ENCODE measurements around the gene RMND1. TPM values are rescaled to one million over a fixed set of nuclear protein-coding genes. Genes with fewer than 3 reads are reported as not detected.
A peak's percentile ranks its signal among the peaks of the same experiment; 100 is the strongest.

RMND1 gene
- total and polyA plus RNA-seq, 7 experiments from 2014 or later: 7.6 to 21.5 (median 15.3) TPM

DNA sequence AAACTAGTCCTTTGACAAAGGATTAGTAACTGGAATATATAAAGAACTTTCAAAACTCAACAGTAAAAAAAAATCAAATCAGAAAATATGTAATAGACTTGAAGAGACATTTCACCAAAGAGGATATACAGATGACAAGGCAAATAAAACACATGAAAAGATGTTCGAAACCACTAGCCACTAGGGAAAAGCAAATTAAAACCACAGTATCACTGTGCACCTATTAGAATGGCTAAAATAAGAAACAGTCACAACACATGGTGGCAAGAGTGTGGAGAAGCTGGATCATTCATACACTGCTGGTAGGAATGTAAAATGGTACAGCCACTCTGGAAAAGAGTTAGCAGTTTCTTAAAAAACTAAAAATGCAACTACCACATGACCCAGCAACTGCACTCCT lies 75.5 kb downstream of the RMND1 start:
- Histone ChIP-seq H3K36me3 (ENCODE audit: control insufficient read depth in 2 of 3, insufficient read depth in 3 of 3, low read length in 3 of 3) (peaks cover under 1 to 3% (median 2%) of the 10 kb centered on the region in 3 experiments), H3K4me3 (ENCODE audit: low read length) (no peak overlapping the region), H3K27ac (ENCODE audit: low read depth, low read length) (no peak overlapping the region), H3K9me3 (ENCODE audit: control insufficient read depth in 2 of 3, low read length in 3 of 3) (no peaks in the 10 kb centered on the region), H3K4me1 (ENCODE audit: control insufficient read depth in 2 of 2, insufficient read depth in 2 of 2, low read length in 2 of 2) (peaks cover 50 to 56% of the 10 kb centered on the region in 2 donors), H3K27me3 (ENCODE audit: control insufficient read depth in 2 of 2, insufficient read depth in 2 of 2, low read length in 2 of 2) (no peaks in the 10 kb centered on the region)
- POLR2A ChIA-PET: interaction anchor here (1.1 to 6.0 kb wide), 3 partner anchors 9 to 14 kb away, joined by 3 to 41 read pairs (median 4); partner anchors contain the start of gene ZBTB2
- peaks cover 68 to 93% (median 87%) of the 10 kb centered on the region in 7 donors for H3K4me1 Mint-ChIP-seq
- ATAC-seq: no peak
- peaks cover 2 to 27% (median 12%) of the 10 kb centered on the region in 5 donors for H3K36me3 Mint-ChIP-seq
- H3K27me3 Mint-ChIP-seq: no peaks in the 10 kb centered on the region
- no peak for DNase-seq
- H3K9me3 Mint-ChIP-seq: peaks cover 0 to 2% (median 0%) of the 10 kb centered on the region in 11 donors
- CTCF ChIA-PET: no interaction called here
- intact Hi-C loops (cut with micrococcal nuclease): loop anchor here in 1 of 2 donors (5.0 kb wide), 1 partner anchor 1606 kb away; the partner anchor contains the start of gene FBXO5
- peak overlapping the region in 9 of 10 donors; percentile 30 to 76 (median 54) for H3K4me3 Mint-ChIP-seq
- peak overlapping the region in 7 of 9 donors; percentile 19 to 88 (median 72) for H3K27ac Mint-ChIP-seq

DNA sequence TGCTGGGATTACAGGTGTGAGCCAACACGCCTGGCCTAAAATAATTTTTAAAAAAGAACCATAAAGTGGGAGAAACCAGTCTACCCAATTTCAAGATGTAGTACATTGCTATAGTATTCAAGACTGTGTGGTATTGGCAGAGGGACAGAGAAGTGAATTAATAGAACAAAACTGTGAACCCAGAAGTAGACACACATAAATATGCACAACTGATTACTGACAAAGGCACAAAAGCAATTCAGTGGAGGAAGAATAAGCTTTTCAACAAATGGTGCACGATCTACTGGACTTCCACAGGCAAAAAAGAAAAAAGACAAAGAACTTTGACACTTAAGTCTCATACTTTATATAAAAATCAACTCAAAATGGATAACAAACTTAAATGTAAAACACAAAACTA lies 76.1 kb downstream of the RMND1 start:
- no peaks in the 10 kb centered on the region for H3K9me3 ChIP-seq (ENCODE audit: control insufficient read depth in 2 of 3, low read length in 3 of 3)
- H3K27me3 ChIP-seq (ENCODE audit: control insufficient read depth in 2 of 2, insufficient read depth in 2 of 2, low read length in 2 of 2): no peaks in the 10 kb centered on the region
- peaks cover 4 to 9% (median 7%) of the 10 kb centered on the region in 3 experiments for H3K36me3 ChIP-seq (ENCODE audit: control insufficient read depth in 2 of 3, insufficient read depth in 3 of 3, low read length in 3 of 3)
- no peak overlapping the region for H3K4me3 ChIP-seq (ENCODE audit: low read length)
- DNase-seq: no peak
- H3K4me1 Mint-ChIP-seq: peaks cover 69 to 92% (median 87%) of the 10 kb centered on the region in 7 donors
- intact Hi-C loops (cut with micrococcal nuclease): loop anchor here in 1 of 2 donors (5.0 kb wide), 1 partner anchor 1606 kb away; the partner anchor contains the start of gene FBXO5
- H3K27ac ChIP-seq (ENCODE audit: low read depth, low read length): no peak overlapping the region
- no peaks in the 10 kb centered on the region for H3K27me3 Mint-ChIP-seq
- peak overlapping the region in 9 of 10 donors; percentile 0 to 76 (median 50) for H3K4me3 Mint-ChIP-seq
- POLR2A ChIA-PET: interaction anchor here (6.0 kb wide), 1 partner anchor 14 kb away, joined by 41 read pairs; the partner anchor contains the start of gene ZBTB2
- H3K27ac Mint-ChIP-seq: peak overlapping the region in 6 of 9 donors; percentile 19 to 85 (median 67)
- ATAC-seq: no peak
- CTCF ChIA-PET: interaction anchor here (0.6 kb wide), 1 partner anchor 27 kb away, joined by 3 read pairs; no protein-coding TSS in a partner anchor
- H3K4me1 ChIP-seq (ENCODE audit: control insufficient read depth in 2 of 2, insufficient read depth in 2 of 2, low read length in 2 of 2): peaks cover 48 to 53% of the 10 kb centered on the region in 2 donors
- peaks cover 8 to 32% (median 18%) of the 10 kb centered on the region in 5 donors for H3K36me3 Mint-ChIP-seq
- peaks cover 0 to 2% (median 0%) of the 10 kb centered on the region in 11 donors for H3K9me3 Mint-ChIP-seq

DNA sequence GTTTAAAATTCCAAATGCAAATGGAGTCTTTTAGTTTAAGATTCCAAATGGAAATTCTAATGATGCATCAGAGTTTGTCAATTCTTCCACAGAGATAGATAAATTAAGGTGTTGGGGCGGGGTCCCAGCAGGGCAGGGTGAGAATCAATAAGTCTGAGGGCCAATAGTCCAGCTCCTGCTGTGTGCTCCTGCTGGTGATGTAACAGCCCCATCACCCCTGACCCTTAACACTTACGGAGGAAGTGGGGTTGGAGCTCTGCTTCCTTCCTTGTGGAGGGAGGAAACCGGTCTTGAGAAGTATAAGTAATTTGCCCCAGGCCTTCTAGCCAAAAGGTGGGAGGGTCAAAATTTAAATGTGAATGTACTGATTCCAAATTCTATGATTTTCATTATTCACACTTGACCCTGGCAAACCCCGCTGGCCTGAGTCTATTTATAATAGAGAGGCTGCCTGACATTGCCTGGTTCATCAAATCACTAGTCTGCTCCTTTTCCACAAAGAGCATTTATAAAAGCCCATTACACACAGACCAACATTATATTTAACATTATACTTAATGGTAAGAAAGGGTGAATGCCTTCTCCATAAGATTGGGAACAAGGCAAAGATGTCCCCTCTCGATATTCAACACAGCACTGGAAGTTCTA lies 77.8 kb downstream of the RMND1 start:
- ChIA-PET CTCF (interaction anchor here (1.9 kb wide), 1 partner anchor 12 kb away, joined by 4 read pairs; no protein-coding TSS in a partner anchor), POLR2A (interaction anchor here (0.6 to 6.0 kb wide), 7 partner anchors 10 to 784 kb away, joined by 3 to 41 read pairs (median 4); partner anchors contain the start of genes RMND1 and ZBTB2)
- no peaks in the 10 kb centered on the region for H3K27me3 Mint-ChIP-seq
- peak overlapping the region; percentile 28 to 93 (median 78) for H3K27ac Mint-ChIP-seq
- Histone ChIP-seq H3K4me3 (ENCODE audit: low read length) (peak overlapping the region; percentile 40), H3K27ac (ENCODE audit: low read depth, low read length) (peak overlapping the region; percentile 22), H3K4me1 (ENCODE audit: control insufficient read depth in 2 of 2, insufficient read depth in 2 of 2, low read length in 2 of 2) (peaks cover 39 to 43% of the 10 kb centered on the region in 2 donors), H3K36me3 (ENCODE audit: control insufficient read depth in 2 of 3, insufficient read depth in 3 of 3, low read length in 3 of 3) (peaks cover 4 to 18% (median 17%) of the 10 kb centered on the region in 3 experiments), H3K27me3 (ENCODE audit: control insufficient read depth in 2 of 2, insufficient read depth in 2 of 2, low read length in 2 of 2) (no peaks in the 10 kb centered on the region), H3K9me3 (ENCODE audit: control insufficient read depth in 2 of 3, low read length in 3 of 3) (no peaks in the 10 kb centered on the region)
- peak overlapping the region; percentile 60 to 84 (median 78) for H3K4me3 Mint-ChIP-seq
- ATAC-seq (peak; percentile 45), DNase-seq (no peak)
- peaks cover 8 to 34% (median 18%) of the 10 kb centered on the region in 5 donors for H3K36me3 Mint-ChIP-seq
- intact Hi-C loops (cut with micrococcal nuclease): no loop called here
- peaks cover 60 to 75% (median 72%) of the 10 kb centered on the region in 7 donors for H3K4me1 Mint-ChIP-seq
- H3K9me3 Mint-ChIP-seq: peaks cover 0 to 2% (median 0%) of the 10 kb centered on the region in 11 donors

DNA sequence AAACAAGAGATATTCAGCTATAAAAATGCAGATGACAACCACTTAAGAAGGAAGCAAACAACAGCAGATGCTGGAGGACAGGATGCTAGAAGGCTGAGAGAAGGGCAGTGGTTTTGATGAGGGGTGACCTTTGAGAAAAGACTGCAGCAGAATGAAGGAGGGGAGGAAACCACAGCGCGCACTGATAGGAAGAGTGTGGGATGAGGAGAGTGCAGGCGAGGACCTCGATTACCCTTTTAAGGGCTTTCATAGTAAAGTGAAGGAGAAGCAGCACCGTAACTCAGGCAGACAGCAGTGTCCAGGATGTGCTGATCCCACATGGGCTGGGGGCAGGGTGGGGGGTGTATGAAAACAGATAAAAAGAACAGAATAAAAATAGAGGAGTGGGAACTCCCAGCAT lies 79.8 kb downstream of the RMND1 start:
- Mint-ChIP-seq H3K4me3 (peak overlapping the region; percentile 59 to 88 (median 72)), H3K36me3 (peaks cover 8 to 36% (median 18%) of the 10 kb centered on the region in 5 donors), H3K27ac (peak overlapping the region; percentile 25 to 93 (median 79)), H3K9me3 (peaks cover 0 to 2% (median 0%) of the 10 kb centered on the region in 11 donors), H3K4me1 (peaks cover 49 to 62% (median 60%) of the 10 kb centered on the region in 7 donors), H3K27me3 (no peaks in the 10 kb centered on the region)
- no peak for ATAC-seq
- Histone ChIP-seq H3K9me3 (ENCODE audit: control insufficient read depth in 2 of 3, low read length in 3 of 3) (no peaks in the 10 kb centered on the region), H3K4me3 (ENCODE audit: low read length) (peak overlapping the region; percentile 11), H3K36me3 (ENCODE audit: control insufficient read depth in 2 of 3, insufficient read depth in 3 of 3, low read length in 3 of 3) (peaks cover 4 to 22% (median 17%) of the 10 kb centered on the region in 3 experiments), H3K4me1 (ENCODE audit: control insufficient read depth in 2 of 2, insufficient read depth in 2 of 2, low read length in 2 of 2) (peaks cover 30 to 43% of the 10 kb centered on the region in 2 donors), H3K27me3 (ENCODE audit: control insufficient read depth in 2 of 2, insufficient read depth in 2 of 2, low read length in 2 of 2) (no peaks in the 10 kb centered on the region), H3K27ac (ENCODE audit: low read depth, low read length) (peak overlapping the region; percentile 4)
- intact Hi-C loops (cut with micrococcal nuclease): loop anchor here in 1 of 2 donors (1.0 kb wide), 2 partner anchors 8 to 17 kb away; no protein-coding TSS in a partner anchor
- peak in 1 of 9 donors; percentile 43 for DNase-seq
- CTCF ChIA-PET: no interaction called here
- POLR2A ChIA-PET: interaction anchor here (1.3 to 6.0 kb wide), 2 partner anchors 11 to 18 kb away, joined by 4 to 41 read pairs; partner anchors contain the start of gene ZBTB2

DNA sequence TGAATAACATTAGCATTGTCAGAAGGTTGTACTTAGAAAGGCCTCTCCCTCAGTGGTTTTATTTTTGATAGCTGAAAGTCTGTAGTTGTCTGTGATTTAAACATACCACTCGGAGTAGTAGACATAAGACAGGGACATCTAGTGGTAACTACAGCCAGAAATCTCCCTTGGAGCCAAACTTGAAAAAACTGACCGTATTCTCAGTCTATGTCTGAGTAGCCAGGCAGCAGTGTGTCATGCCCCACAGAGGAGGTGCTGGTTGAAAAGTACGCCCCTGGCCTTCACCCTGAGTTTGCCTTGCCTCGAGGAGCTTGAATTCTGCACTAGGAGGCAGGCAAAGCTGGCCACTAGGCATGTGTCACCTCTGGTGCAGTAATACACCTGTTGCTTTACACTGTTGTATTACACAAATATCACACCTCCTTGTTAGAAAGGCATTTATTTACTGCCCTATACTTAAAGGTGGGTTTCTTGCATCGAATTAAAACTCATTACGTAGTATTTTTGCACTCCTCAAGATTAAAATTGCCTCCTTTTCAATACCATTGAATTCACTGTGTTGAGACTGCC lies 81.3 kb downstream of the RMND1 start:
- CTCF ChIA-PET: no interaction called here
- peaks cover 4 to 35% (median 22%) of the 10 kb centered on the region in 3 experiments for H3K36me3 ChIP-seq (ENCODE audit: control insufficient read depth in 2 of 3, insufficient read depth in 3 of 3, low read length in 3 of 3)
- POLR2A ChIA-PET: interaction anchor here (3.4 to 6.0 kb wide), 2 partner anchors 19 to 20 kb away, joined by 15 to 41 read pairs; partner anchors contain the start of gene ZBTB2
- DNase-seq: no peak
- Mint-ChIP-seq H3K4me3 (no peak overlapping the region), H3K36me3 (peaks cover 18 to 35% (median 25%) of the 10 kb centered on the region in 5 donors), H3K9me3 (peaks cover 0 to 2% (median 0%) of the 10 kb centered on the region in 11 donors), H3K27ac (peak overlapping the region in 5 of 9 donors; percentile 25 to 93 (median 71)), H3K27me3 (no peaks in the 10 kb centered on the region), H3K4me1 (peaks cover 35 to 48% (median 45%) of the 10 kb centered on the region in 7 donors)
- no peak overlapping the region for H3K27ac ChIP-seq (ENCODE audit: low read depth, low read length)
- peaks cover 17 to 28% of the 10 kb centered on the region in 2 donors for H3K4me1 ChIP-seq (ENCODE audit: control insufficient read depth in 2 of 2, insufficient read depth in 2 of 2, low read length in 2 of 2)
- intact Hi-C loops (cut with micrococcal nuclease): no loop called here
- no peak for ATAC-seq
- H3K27me3 ChIP-seq (ENCODE audit: control insufficient read depth in 2 of 2, insufficient read depth in 2 of 2, low read length in 2 of 2): no peaks in the 10 kb centered on the region
- no peak overlapping the region for H3K4me3 ChIP-seq (ENCODE audit: low read length)
- H3K9me3 ChIP-seq (ENCODE audit: control insufficient read depth in 2 of 3, low read length in 3 of 3): no peaks in the 10 kb centered on the region

DNA sequence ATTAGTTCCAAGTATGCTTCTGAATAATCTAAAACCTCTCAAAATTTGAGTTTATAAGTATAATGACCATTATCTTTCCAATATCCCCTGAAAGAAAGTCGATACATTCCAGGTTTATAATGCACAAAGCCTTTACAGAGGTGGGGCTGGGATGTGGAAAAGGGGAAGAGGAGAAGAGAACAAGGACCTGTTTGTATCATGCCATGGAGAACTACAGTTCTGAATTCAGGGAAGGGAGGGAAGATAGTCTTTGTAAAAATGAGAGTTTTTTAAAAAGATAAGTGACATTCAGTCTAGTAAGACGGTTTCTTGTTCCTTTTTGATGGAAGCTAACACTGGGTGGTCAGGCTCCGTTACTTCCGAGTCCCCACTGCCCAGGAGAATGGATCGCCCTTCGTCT lies 86.7 kb downstream of the RMND1 start:
- POLR2A ChIA-PET: no interaction called here

More for the DNA sequence above, 86.7 kb downstream of the RMND1 start:
- H3K4me1 ChIP-seq (ENCODE audit: control insufficient read depth in 2 of 2, insufficient read depth in 2 of 2, low read length in 2 of 2): no peaks in the 10 kb centered on the region
- CTCF ChIA-PET: no interaction called here
- H3K4me3 Mint-ChIP-seq: no peak overlapping the region
- H3K36me3 Mint-ChIP-seq: peaks cover 6 to 50% (median 44%) of the 10 kb centered on the region in 5 donors
- H3K27ac Mint-ChIP-seq: no peak overlapping the region
- ATAC-seq (no peak), DNase-seq (no peak)
- H3K4me1 Mint-ChIP-seq: peaks cover 0 to 5% (median 0%) of the 10 kb centered on the region in 7 donors
- H3K4me3 ChIP-seq (ENCODE audit: low read length): no peak overlapping the region
- H3K27ac ChIP-seq (ENCODE audit: low read depth, low read length): no peak overlapping the region
- no peaks in the 10 kb centered on the region for H3K9me3 Mint-ChIP-seq
- H3K27me3 ChIP-seq (ENCODE audit: control insufficient read depth in 2 of 2, insufficient read depth in 2 of 2, low read length in 2 of 2): no peaks in the 10 kb centered on the region
- H3K36me3 ChIP-seq (ENCODE audit: control insufficient read depth in 2 of 3, insufficient read depth in 3 of 3, low read length in 3 of 3): peaks cover 0 to 40% (median 13%) of the 10 kb centered on the region in 3 experiments
- no peaks in the 10 kb centered on the region for H3K27me3 Mint-ChIP-seq
- H3K9me3 ChIP-seq (ENCODE audit: control insufficient read depth in 2 of 3, low read length in 3 of 3): no peaks in the 10 kb centered on the region
- intact Hi-C loops (cut with micrococcal nuclease): no loop called here

All from naive thymus-derived CD4-positive, alpha-beta T cell (primary cell).